Measurements from ENCODE around the gene HDAC4. TPM values are rescaled to one million over a fixed set of nuclear protein-coding genes. Genes with fewer than 3 reads are reported as not detected.

HDAC4 gene
- polyA plus RNA-seq, 2 of the 4 experiments (the other 2 are of a cell fraction) = 8.6 to 10.4 TPM

DNA sequence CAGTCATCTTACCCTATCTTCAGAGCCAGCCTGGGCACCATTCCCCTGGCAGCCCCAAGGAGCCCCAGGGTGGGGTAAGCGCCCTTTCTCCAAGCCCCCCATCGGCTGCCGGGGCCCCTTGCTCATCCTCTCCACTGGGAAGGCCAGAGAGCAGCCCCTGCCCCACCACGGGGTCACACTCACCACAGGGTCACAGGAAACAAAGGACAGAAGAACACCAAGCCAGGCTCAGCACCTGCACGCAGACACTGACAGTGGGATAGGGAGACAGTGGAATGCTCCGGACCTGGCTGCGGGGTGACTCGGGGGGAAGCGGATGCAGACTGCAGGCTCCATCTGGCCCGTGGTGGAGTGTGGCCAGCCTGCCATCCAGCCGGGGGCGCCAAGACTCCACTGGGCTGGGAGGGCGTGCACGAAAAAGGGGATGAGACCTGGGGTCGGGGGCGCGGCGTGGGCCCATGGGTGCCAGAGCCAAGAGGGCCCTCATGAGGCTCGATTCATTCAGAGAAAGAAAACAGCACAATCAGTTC is 21.1 kb downstream of the HDAC4 start:
- FAIRE-seq = no peak
- CTCF ChIA-PET = interaction anchor here (1.7 kb wide), 1 partner anchor 13 kb away, joined by 4 read pairs; no protein-coding TSS in a partner anchor

GRCh38 chr2:239378918-239379640 is 21.7 kb downstream of the HDAC4 start:
- FAIRE-seq = no peak
- 95% methylated on average over 17 of the region's 20 CpGs for WGBS (ENCODE audit: missing lambda C conversion rate)
- CTCF ChIA-PET = no interaction called here

More for the DNA sequence above, 21.1 kb downstream of the HDAC4 start:
- 91% methylated on average over 9 of the region's 19 CpGs for WGBS (ENCODE audit: missing lambda C conversion rate)
- Histone ChIP-seq H3K27ac (no peak overlapping the region), H3K4me2 (no peak overlapping the region), H3K4me3 (no peak overlapping the region), H3K9me3 (no peaks in the 10 kb centered on the region), H3K4me1 (no peaks in the 10 kb centered on the region)
- ATAC-seq (peak in 1 of 2 experiments; percentile 28; a peak in 1 of 6 replicates), DNase-seq (ENCODE audit: low read depth in 1 of 2, low spot score in 1 of 2) (no peak)
- POLR2A ChIA-PET = no interaction called here
- TF ChIP-seq, protein P1, sequence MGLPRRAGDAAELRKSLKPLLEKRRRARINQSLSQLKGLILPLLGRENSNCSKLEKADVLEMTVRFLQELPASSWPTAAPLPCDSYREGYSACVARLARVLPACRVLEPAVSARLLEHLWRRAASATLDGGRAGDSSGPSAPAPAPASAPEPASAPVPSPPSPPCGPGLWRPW (IDR thresholded peaks at IDR 0.05) = no peak
- TF ChIP-seq RAD21 (conservative IDR thresholded peaks at IDR 0.05 in 1 of 2, IDR thresholded peaks at IDR 0.05 in 1 of 2) = 0 out of 5 replicates have a peak, but pooled peaks have one; percentile 11 to 24

DNA sequence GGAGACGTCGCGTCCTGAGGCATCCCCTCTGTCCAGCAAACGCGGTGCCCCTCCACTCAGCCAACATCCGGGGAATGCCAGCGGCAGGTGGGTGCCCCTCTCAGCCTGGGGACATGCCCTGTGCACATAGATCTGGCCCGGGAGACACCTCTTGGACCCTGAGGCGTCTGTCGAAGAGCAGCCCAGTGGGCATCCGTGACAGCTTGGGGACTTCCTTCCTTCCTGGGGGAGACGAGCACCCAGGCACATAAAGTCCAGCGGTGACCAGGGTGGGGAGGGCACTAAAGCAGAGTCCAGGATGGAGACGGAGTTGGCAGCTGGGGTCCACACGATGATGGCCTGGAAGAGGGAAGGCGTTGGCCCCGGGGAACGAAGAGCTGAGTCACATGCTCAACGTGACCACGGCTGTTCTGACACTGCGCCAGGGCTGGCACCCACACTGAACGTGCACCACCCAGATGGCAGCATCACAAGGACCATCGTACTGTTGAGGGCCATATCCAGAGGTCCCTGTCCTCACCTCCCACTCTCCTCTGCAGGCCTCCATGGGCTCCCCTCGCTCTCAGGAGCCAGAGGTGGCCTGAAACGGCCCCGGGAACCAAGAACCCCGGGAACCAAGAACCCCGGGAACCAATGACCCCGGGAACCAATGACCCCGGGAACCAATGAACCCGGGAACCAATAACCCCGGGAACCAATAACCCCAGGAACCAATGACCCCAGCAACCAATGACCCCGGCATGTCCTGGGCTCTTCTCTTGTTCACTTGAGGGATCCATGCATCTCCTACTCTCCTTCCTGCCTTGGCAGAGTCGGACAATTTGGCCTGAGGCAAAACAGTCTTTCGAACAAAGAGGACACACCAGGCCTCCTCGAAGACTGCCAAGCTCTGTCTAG is 22.6 kb downstream of the HDAC4 start:
- no peak overlapping the region for H3K4me2 ChIP-seq
- no peak overlapping the region for H3K27ac ChIP-seq
- no peaks in the 10 kb centered on the region for H3K4me1 ChIP-seq
- no peak overlapping the region for H3K4me3 ChIP-seq
- no peaks in the 10 kb centered on the region for H3K9me3 ChIP-seq
- FAIRE-seq (no peak), ATAC-seq (no peak), DNase-seq (ENCODE audit: low read depth in 1 of 2, low spot score in 1 of 2) (no peak)
- CTCF ChIA-PET = no interaction called here
- TF ChIP-seq SREBF2 (IDR thresholded peaks at IDR 0.05) = no peak
- no peak for TF ChIP-seq ZFP36 (IDR thresholded peaks at IDR 0.05; ENCODE audit: borderline replicate concordance, partially characterized antibody)
- no peak for TF ChIP-seq ATOH8 (CRISPR knock-in tag; IDR thresholded peaks at IDR 0.05; ENCODE audit: low read depth)
- TF ChIP-seq ELK1 (IDR thresholded peaks at IDR 0.05; ENCODE audit: low read depth, low read length) = no peak
- POLR2A ChIA-PET = no interaction called here
- WGBS (ENCODE audit: missing lambda C conversion rate) = 92% methylated on average over 34 of the region's 36 CpGs

More at GRCh38 chr2:239378918-239379640, 21.7 kb downstream of the HDAC4 start:
- Histone ChIP-seq H3K9me3 (no peaks in the 10 kb centered on the region), H3K4me2 (no peak overlapping the region), H3K4me3 (no peak overlapping the region), H3K4me1 (no peaks in the 10 kb centered on the region), H3K27ac (no peak overlapping the region)
- POLR2A ChIA-PET = no interaction called here
- no peak for ATAC-seq
- TF ChIP-seq CTCF (IDR thresholded peaks at IDR 0.05) = no peak
- TF ChIP-seq CBX2 (IDR thresholded peaks at IDR 0.05; ENCODE audit: borderline replicate concordance, low read depth) = no peak
- TF ChIP-seq, protein P2, sequence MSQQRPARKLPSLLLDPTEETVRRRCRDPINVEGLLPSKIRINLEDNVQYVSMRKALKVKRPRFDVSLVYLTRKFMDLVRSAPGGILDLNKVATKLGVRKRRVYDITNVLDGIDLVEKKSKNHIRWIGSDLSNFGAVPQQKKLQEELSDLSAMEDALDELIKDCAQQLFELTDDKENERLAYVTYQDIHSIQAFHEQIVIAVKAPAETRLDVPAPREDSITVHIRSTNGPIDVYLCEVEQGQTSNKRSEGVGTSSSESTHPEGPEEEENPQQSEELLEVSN (IDR thresholded peaks at IDR 0.05; ENCODE audit: borderline replicate concordance, low read depth) = no peak
- TF ChIP-seq CHD4 (IDR thresholded peaks at IDR 0.05; ENCODE audit: borderline replicate concordance) = no peak
- no peak for DNase-seq (ENCODE audit: low read depth in 1 of 2, low spot score in 1 of 2)

All from A549 (cell line).